ENCODE data around the gene SGCG.
A peak's percentile ranks its signal among the peaks of the same experiment; 100 is the strongest.
"Not testable (repeated sequence)": the region's sequence is repeated elsewhere in the genome, so short reads cannot be mapped to it uniquely, and the experiment has no call there.

SGCG gene

GRCh38 chr13:23205807-23206206, 25.0 kb downstream of the SGCG start:
- DNase-seq (ENCODE audit: low read depth, low spot score): no peak

- peak; percentile 19 for DNase-seq (ENCODE audit: low read depth, low spot score)
Observed at GRCh38 chr13:23212671-23213070, 31.9 kb downstream of the SGCG start.

- no peak for DNase-seq (ENCODE audit: low read depth, low spot score)
Observed at GRCh38 chr13:23231241-23231640, 50.5 kb downstream of the SGCG start.

- no peak for DNase-seq (ENCODE audit: low read depth, low spot score)
Observed at GRCh38 chr13:23235994-23236393, 55.2 kb downstream of the SGCG start.

GRCh38 chr13:23243066-23243465, 62.3 kb downstream of the SGCG start:
- DNase-seq (ENCODE audit: low read depth, low spot score): no peak

- not testable (repeated sequence) for DNase-seq (ENCODE audit: low read depth, low spot score)
Observed at GRCh38 chr13:23248410-23248809, 67.6 kb downstream of the SGCG start.

GRCh38 chr13:23254506-23254905, 73.7 kb downstream of the SGCG start:
- DNase-seq (ENCODE audit: low read depth, low spot score): no peak

GRCh38 chr13:23267571-23267970, 86.8 kb downstream of the SGCG start:
- no peak for DNase-seq (ENCODE audit: low read depth, low spot score)

- DNase-seq (ENCODE audit: low read depth, low spot score): no peak
Observed at GRCh38 chr13:23268441-23268840, 87.7 kb downstream of the SGCG start.

GRCh38 chr13:23271331-23271730, 90.6 kb downstream of the SGCG start:
- no peak for DNase-seq (ENCODE audit: low read depth, low spot score)

GRCh38 chr13:23273498-23273897, 92.7 kb downstream of the SGCG start:
- no peak for DNase-seq (ENCODE audit: low read depth, low spot score)

- no peak for DNase-seq (ENCODE audit: low read depth, low spot score)
Observed at GRCh38 chr13:23279321-23279720, 98.5 kb downstream of the SGCG start.

GRCh38 chr13:23288564-23288963, 107.8 kb downstream of the SGCG start:
- no peak for DNase-seq (ENCODE audit: low read depth, low spot score)

GRCh38 chr13:23288995-23289394, 108.2 kb downstream of the SGCG start:
- DNase-seq (ENCODE audit: low read depth, low spot score): no peak

GRCh38 chr13:23289917-23290357, 109.2 kb downstream of the SGCG start:
- peak; percentile 36 for DNase-seq (ENCODE audit: low read depth, low spot score)

GRCh38 chr13:23292586-23292985, 111.8 kb downstream of the SGCG start:
- DNase-seq (ENCODE audit: low read depth, low spot score): no peak

- DNase-seq (ENCODE audit: low read depth, low spot score): not testable (repeated sequence)
Observed at GRCh38 chr13:23314837-23315236, 134.1 kb downstream of the SGCG start.

- DNase-seq (ENCODE audit: low read depth, low spot score): no peak
Observed at GRCh38 chr13:23319883-23320224, 139.1 kb downstream of the SGCG start.

- DNase-seq (ENCODE audit: low read depth, low spot score): no peak
Observed at GRCh38 chr13:23320926-23321534, 140.3 kb downstream of the SGCG start.

GRCh38 chr13:23321535-23322241, 140.9 kb downstream of the SGCG start:
- peak; percentile 95 for DNase-seq (ENCODE audit: low read depth, low spot score)

GRCh38 chr13:23322353-23323336, 141.9 kb downstream of the SGCG start:
- no peak for DNase-seq (ENCODE audit: low read depth, low spot score)
